ENCODE data around the gene FER1L5.

FER1L5 gene

DNA sequence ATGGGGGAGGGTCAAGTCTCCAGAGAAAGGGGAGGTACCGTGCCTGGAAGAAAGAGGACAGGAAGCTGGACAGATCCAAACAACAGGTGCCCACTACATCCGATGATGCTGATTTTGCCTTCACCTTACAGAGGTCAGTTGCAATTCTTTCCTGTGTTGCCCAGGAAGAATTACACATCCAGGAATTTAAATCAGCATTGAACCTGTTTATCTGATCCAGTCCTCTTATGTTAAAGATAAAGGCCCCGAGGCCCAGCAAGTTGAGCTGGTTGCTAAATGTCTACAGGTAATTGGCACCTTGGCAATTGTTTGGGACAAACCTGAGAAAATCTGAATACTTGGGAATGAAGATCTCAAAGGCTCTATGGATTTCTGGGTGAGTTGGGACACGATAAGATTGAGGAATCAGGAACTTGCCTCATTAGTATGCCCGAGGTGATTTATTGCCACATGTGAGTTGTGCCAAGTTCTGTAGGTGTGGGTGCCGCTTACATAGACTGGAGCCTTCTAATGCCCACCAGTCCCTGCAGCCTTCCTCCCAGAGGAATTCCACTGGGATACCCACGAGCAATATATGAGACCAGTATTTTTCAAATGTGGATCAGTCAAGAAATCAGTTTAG is 111.2 kb downstream of the FER1L5 start:
- no peak for DNase-seq

DNA sequence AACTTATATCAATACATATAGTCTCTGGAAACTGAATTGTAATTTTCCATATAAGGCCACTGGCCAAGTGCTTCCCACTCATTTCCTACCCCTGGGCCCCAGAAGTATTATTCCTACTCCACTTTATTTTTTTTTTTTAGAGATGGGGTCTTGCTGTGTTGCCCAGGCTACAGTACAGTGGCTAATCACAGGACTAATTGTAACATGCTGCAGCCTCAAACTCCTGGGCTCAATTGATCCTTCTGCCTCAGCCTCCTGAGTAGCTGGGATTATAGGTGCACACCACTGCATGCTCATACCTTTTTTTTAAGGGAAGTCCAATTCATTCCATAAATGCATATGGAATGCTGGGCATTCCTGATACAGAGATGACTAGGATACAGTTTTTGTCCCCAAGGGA is 111.8 kb downstream of the FER1L5 start:
- no peak for DNase-seq
